ENCODE measurements around the gene TTC17. TPM values are rescaled to one million over a fixed set of nuclear protein-coding genes. Genes with fewer than 3 reads are reported as not detected.

TTC17 gene
- total and polyA plus RNA-seq, 9 of the 15 experiments (the other 6 are each of a cell fraction or from before 2014, with no cell fraction given), result 19.7 to 99.1 (median 53.3) TPM

DNA sequence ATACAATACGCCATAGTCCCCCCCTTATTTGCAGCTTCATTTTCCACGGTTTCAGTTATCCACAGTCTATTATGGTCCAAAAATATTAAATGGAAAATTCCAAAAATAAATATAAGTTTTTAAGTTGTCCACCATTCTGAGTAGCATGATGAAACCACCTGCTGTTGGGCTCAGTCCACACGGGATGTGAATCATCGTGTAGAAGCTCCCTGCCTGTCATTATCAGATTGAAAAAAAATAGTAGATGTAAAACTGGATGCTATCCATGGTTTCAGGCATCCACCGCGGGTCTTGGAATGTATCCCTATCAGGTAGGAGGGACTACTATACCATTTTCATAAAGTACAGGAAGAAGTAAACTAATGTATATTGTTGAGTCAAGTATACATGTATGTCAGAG lies 127.4 kb downstream of the TTC17 start:
- Histone ChIP-seq H3K9ac (ENCODE audit: insufficient read depth in 1 of 2, low read depth in 2 of 2, low read length in 2 of 2) (no peak overlapping the region), H3K9me1 (ENCODE audit: control insufficient read depth, insufficient read depth, low read length) (no peaks in the 10 kb centered on the region), H3K4me3 (no peak overlapping the region), H3K9me3 (replicated peaks; ENCODE audit: control insufficient read depth, insufficient read depth, low read depth, low read length) (no peaks in the 10 kb centered on the region), H4K20me1 (replicated peaks; ENCODE audit: control insufficient read depth, insufficient read depth, low read length) (no peaks in the 10 kb centered on the region), H3K4me2 (ENCODE audit: insufficient read depth, low read length) (no peak overlapping the region), H3K36me3 (ENCODE audit: control insufficient read depth, insufficient read depth, low read length) (peaks cover 25% of the 10 kb centered on the region), H3K27ac (ENCODE audit: extremely low read depth, low read depth, low read length) (no peak overlapping the region), H3K79me2 (ENCODE audit: control insufficient read depth, insufficient read depth, low read length) (no peaks in the 10 kb centered on the region), H2AFZ (ENCODE audit: low read depth, low read length) (no peak overlapping the region), H3K4me1 (replicated peaks in 1 of 2; ENCODE audit: control insufficient read depth in 2 of 2, insufficient read depth in 2 of 2, low read length in 2 of 2) (no peaks in the 10 kb centered on the region), H3K27me3 (ENCODE audit: control insufficient read depth in 2 of 2, insufficient read depth in 2 of 2, low read length in 2 of 2) (no peaks in the 10 kb centered on the region)
- ATAC-seq, result no peak
- in situ Hi-C loops (cut with MboI), result no loop called here
- POLR2A ChIA-PET, result interaction anchor here (0.6 to 1.1 kb wide), 2 partner anchors 88 to 1546 kb away, joined by 3 read pairs; no protein-coding TSS in a partner anchor
- CTCF ChIA-PET (ENCODE audit: low intra/inter-chr PET ratio), result no interaction called here
- no TSS peak for BruUV-seq (replicated peaks)
- peak in 1 of 4 experiments; percentile 7 for DNase-seq (ENCODE audit: extremely low read depth in 1 of 4, low spot score in 3 of 4)
- intact Hi-C loops (cut with micrococcal nuclease), result no loop called here
- FAIRE-seq, result no peak
- 55% methylated on average over 5 of the region's 6 CpGs for WGBS (ENCODE audit: insufficient coverage, low coverage, missing lambda C conversion rate)
- TF ChIP-seq, protein P1, sequence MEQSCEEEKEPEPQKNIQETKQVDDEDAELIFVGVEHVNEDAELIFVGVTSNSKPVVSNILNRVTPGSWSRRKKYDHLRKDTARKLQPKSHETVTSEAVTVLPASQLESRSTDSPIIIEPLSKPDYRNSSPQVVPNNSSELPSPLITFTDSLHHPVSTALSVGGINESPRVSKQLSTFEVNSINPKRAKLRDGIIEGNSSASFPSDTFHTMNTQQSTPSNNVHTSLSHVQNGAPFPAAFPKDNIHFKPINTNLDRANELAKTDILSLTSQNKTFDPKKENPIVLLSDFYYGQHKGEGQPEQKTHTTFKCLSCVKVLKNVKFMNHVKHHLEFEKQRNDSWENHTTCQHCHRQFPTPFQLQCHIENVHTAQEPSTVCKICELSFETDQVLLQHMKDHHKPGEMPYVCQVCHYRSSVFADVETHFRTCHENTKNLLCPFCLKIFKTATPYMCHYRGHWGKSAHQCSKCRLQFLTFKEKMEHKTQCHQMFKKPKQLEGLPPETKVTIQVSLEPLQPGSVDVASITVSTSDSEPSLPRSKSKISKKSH (CRISPR knock-in tag; IDR thresholded peaks at IDR 0.05), result no peak
- TF ChIP-seq ETV1 (tag; conservative IDR thresholded peaks at IDR 0.05; ENCODE audit: low read depth) (no peak), NRF1 (conservative IDR thresholded peaks at IDR 0.05 in 1 of 2, IDR thresholded peaks at IDR 0.05 in 1 of 2) (no peak), ZNF165 (CRISPR knock-in tag; IDR thresholded peaks at IDR 0.05; ENCODE audit: borderline replicate concordance) (no peak), FOSL1 (tag; conservative IDR thresholded peaks at IDR 0.05) (peak; percentile 66), CEBPG (CRISPR knock-in tag; IDR thresholded peaks at IDR 0.05) (no peak), CEBPG (tag; conservative IDR thresholded peaks at IDR 0.05 in 1 of 2, IDR thresholded peaks at IDR 0.05 in 1 of 2) (peak in 1 of 2 experiments; percentile 73; a peak in 2 of 4 replicates), RBM34 (IDR thresholded peaks at IDR 0.05; ENCODE audit: borderline replicate concordance, insufficient read depth, low read length) (no peak), POLR2AphosphoS2 (IDR thresholded peaks at IDR 0.05; ENCODE audit: low read length) (no peak), NBN (IDR thresholded peaks at IDR 0.05; ENCODE audit: low read depth) (no peak)
- TF ChIP-seq, protein P2, sequence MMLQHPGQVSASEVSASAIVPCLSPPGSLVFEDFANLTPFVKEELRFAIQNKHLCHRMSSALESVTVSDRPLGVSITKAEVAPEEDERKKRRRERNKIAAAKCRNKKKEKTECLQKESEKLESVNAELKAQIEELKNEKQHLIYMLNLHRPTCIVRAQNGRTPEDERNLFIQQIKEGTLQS (IDR thresholded peaks at IDR 0.05), result peak; percentile 27; the same call in 1 of the 2 replicates
- TF ChIP-seq, protein P2 (CRISPR knock-in tag; conservative IDR thresholded peaks at IDR 0.05), result no peak
- TF ChIP-seq, protein P3, sequence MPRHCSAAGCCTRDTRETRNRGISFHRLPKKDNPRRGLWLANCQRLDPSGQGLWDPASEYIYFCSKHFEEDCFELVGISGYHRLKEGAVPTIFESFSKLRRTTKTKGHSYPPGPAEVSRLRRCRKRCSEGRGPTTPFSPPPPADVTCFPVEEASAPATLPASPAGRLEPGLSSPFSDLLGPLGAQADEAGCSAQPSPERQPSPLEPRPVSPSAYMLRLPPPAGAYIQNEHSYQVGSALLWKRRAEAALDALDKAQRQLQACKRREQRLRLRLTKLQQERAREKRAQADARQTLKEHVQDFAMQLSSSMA (CRISPR knock-in tag; IDR thresholded peaks at IDR 0.05), result no peak
- TF ChIP-seq, protein P4, sequence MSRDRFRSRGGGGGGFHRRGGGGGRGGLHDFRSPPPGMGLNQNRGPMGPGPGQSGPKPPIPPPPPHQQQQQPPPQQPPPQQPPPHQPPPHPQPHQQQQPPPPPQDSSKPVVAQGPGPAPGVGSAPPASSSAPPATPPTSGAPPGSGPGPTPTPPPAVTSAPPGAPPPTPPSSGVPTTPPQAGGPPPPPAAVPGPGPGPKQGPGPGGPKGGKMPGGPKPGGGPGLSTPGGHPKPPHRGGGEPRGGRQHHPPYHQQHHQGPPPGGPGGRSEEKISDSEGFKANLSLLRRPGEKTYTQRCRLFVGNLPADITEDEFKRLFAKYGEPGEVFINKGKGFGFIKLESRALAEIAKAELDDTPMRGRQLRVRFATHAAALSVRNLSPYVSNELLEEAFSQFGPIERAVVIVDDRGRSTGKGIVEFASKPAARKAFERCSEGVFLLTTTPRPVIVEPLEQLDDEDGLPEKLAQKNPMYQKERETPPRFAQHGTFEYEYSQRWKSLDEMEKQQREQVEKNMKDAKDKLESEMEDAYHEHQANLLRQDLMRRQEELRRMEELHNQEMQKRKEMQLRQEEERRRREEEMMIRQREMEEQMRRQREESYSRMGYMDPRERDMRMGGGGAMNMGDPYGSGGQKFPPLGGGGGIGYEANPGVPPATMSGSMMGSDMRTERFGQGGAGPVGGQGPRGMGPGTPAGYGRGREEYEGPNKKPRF (IDR thresholded peaks at IDR 0.05; ENCODE audit: low read depth, low read length), result no peak

Measured in K562 (cell line).